CD14-positive monocyte (primary cell): ENCODE results near the gene SYP. TPM values are rescaled to one million over a fixed set of nuclear protein-coding genes. Genes with fewer than 3 reads are reported as not detected.

Experiments
- DNase-seq, 3 donors: peaks; one replicate each; pipeline ENCODE4 v3.0.0-alpha.2; 2011 to 2022
- H2AFZ ChIP-seq: 2 replicates; pipeline ENCODE4 v1.6.0; 2012; ENCODE audit warnings: mild to moderate bottlenecking, low read depth, low read length, inconsistent platforms; ENCODE audit not compliant: insufficient read depth, poor library complexity, severe bottlenecking
- H3K27ac ChIP-seq, 2 donors: 1 replicate in 1 of 2; 2 replicates in 1 of 2; pipeline ENCODE4 v1.5.1; 2012 to 2013; ENCODE audit warnings: low read length in 2 of 2, control low read depth in 1 of 2, inconsistent platforms in 1 of 2, low read depth in 1 of 2, mild to moderate bottlenecking in 1 of 2
- H3K27me3 ChIP-seq, 2 donors: one replicate each; pipeline versions ENCODE4 v1.6.0 to v1.6.1; 2011 to 2013; ENCODE audit warnings: low read length in 2 of 2; ENCODE audit not compliant: control insufficient read depth in 2 of 2, insufficient read depth in 2 of 2
- H3K36me3 ChIP-seq, 2 donors: replicated peaks in 1 of 2; 1 replicate in 1 of 2; 2 replicates in 1 of 2; pipeline versions ENCODE4 v1.5.1 to v1.6.1; 2012 to 2013; ENCODE audit warnings: low read length in 2 of 2, control low read depth in 1 of 2, inconsistent platforms in 1 of 2, mild to moderate bottlenecking in 1 of 2; ENCODE audit not compliant: insufficient read depth in 2 of 2, control insufficient read depth in 1 of 2
- H3K4me1 ChIP-seq, 2 donors: 1 replicate in 1 of 2; 2 replicates in 1 of 2; pipeline versions ENCODE4 v1.5.1 to v1.6.1; 2012 to 2013; ENCODE audit warnings: low read length in 2 of 2, control low read depth in 1 of 2, inconsistent platforms in 1 of 2, mild to moderate bottlenecking in 1 of 2, moderate library complexity in 1 of 2; ENCODE audit not compliant: insufficient read depth in 2 of 2, control insufficient read depth in 1 of 2
- H3K4me2 ChIP-seq: replicated peaks from 2 replicates; pipeline ENCODE3; 2012; ENCODE audit warnings: low read length, moderate library complexity, mild to moderate bottlenecking; ENCODE audit not compliant: poor library complexity, severe bottlenecking; ENCODE audit errors: extremely low read depth
- H3K4me3 ChIP-seq, 3 experiments: fragments of 200-600 bp in 1 of 3; sonication (generic) in 1 of 3; replicated peaks in 1 of 3; 1 replicate in 2 of 3; 2 replicates in 1 of 3; pipeline ENCODE4 v1.5.1; 2011 to 2013; ENCODE audit warnings: low read length in 3 of 3, mild to moderate bottlenecking in 3 of 3, control low read depth in 2 of 3, low read depth in 2 of 3, inconsistent platforms in 1 of 3, moderate library complexity in 1 of 3
- H3K79me2 ChIP-seq: 2 replicates; pipeline ENCODE4 v1.6.0; 2012; ENCODE audit warnings: mild to moderate bottlenecking, control low read depth, inconsistent platforms, low read length, moderate library complexity; ENCODE audit not compliant: insufficient read depth
- H3K9ac ChIP-seq: 2 replicates; pipeline ENCODE4 v1.6.0; 2017; ENCODE audit warnings: low read length, mild to moderate bottlenecking; ENCODE audit not compliant: insufficient read depth, poor library complexity, severe bottlenecking
- H3K9me3 ChIP-seq, 2 donors: replicated peaks in 1 of 2; 1 replicate in 1 of 2; 2 replicates in 1 of 2; pipeline versions ENCODE4 v1.5.1 to v1.6.1; 2012 to 2013; ENCODE audit warnings: low read length in 2 of 2, control low read depth in 1 of 2; ENCODE audit not compliant: control insufficient read depth in 1 of 2, insufficient read depth in 1 of 2
- H4K20me1 ChIP-seq: 2 replicates; pipeline ENCODE4 v1.6.0; 2012; ENCODE audit warnings: mild to moderate bottlenecking, low read length, control low read depth, moderate library complexity; ENCODE audit not compliant: insufficient read depth
- H3K27ac Mint-ChIP-seq, 7 donors: one replicate each; pipeline ENCODE4 v1.8.0; 2020; ENCODE audit warnings: mild to moderate bottlenecking in 7 of 7, mixed read lengths in 7 of 7, moderate library complexity in 6 of 7, inconsistent platforms in 2 of 7
- H3K27me3 Mint-ChIP-seq, 3 donors: one replicate each; pipeline ENCODE4 v1.8.0; 2021 to 2022; ENCODE audit warnings: low read depth in 3 of 3, mild to moderate bottlenecking in 3 of 3, mixed read lengths in 3 of 3, moderate library complexity in 3 of 3, inconsistent platforms in 1 of 3
- H3K36me3 Mint-ChIP-seq, 2 donors: one replicate each; pipeline ENCODE4 v1.8.0; 2020; ENCODE audit warnings: mixed read lengths in 2 of 2, inconsistent platforms in 1 of 2, mild to moderate bottlenecking in 1 of 2
- H3K4me1 Mint-ChIP-seq: one replicate; pipeline ENCODE4 v1.8.0; 2020; ENCODE audit warnings: mild to moderate bottlenecking, mixed read lengths
- H3K4me3 Mint-ChIP-seq, 2 donors: one replicate each; pipeline ENCODE4 v1.8.0; 2020; ENCODE audit warnings: mild to moderate bottlenecking in 2 of 2, mixed read lengths in 2 of 2, moderate library complexity in 1 of 2
- H3K9me3 Mint-ChIP-seq, 7 donors: one replicate each; pipeline ENCODE4 v1.8.0; 2020 to 2022; ENCODE audit warnings: mixed read lengths in 7 of 7, mild to moderate bottlenecking in 6 of 7, moderate library complexity in 6 of 7, inconsistent platforms in 2 of 7
- CTCF ChIP-seq: fragments of 200-600 bp; IDR thresholded peaks from one replicate; pipeline ENCODE4 v1.8.0; 2022; ENCODE audit warnings: antibody characterized with exemption, mild to moderate bottlenecking
- WGBS: methylation state at CpG from one replicate; pipeline ENCODE4 v1.1.5; 2013; ENCODE audit warnings: missing lambda C conversion rate; ENCODE audit not compliant: insufficient coverage; 5-methylcytosine and 5-hydroxymethylcytosine counted together
- intact Hi-C, 2 donors: fragments of 100-400 bp; cut with micrococcal nuclease; formaldehyde crosslinking; loops; one replicate each; pipeline versions ENCODE4 v1.15.0 to v1.15.1; 2023
- polyA plus RNA-seq, 3 donors: library from polyadenylated mRNA; depleted of rRNA in 1 of 3; unstranded in 2 of 3; stranded (reverse) in 1 of 3; fragments of 300-500 nt in 2 of 3; fragments of >200 nt in 1 of 3; fragmentation: Illumina TruSeq in 2 of 3; gene quantifications; 1 replicate in 2 of 3; 2 replicates in 1 of 3; pipeline ENCODE4 v1.2.3, GENCODE V29; 2012 to 2021

The SYP gene
- polyA plus RNA-seq, 3 donors = 0.27 to 0.69 (median 0.68) TPM

- Histone ChIP-seq H3K4me3 (no peak overlapping the region), H3K4me2 (no peak overlapping the region), H3K36me3 (no peaks in the 10 kb centered on the region), H3K27ac (no peak overlapping the region), H3K27me3 (peaks cover 0 to 13% of the 10 kb centered on the region in 2 donors), H3K9ac (no peak overlapping the region), H3K79me2 (no peaks in the 10 kb centered on the region), H3K4me1 (peaks cover 10 to 11% of the 10 kb centered on the region in 2 donors), H3K9me3 (no peaks in the 10 kb centered on the region), H2AFZ (no peak overlapping the region), H4K20me1 (no peaks in the 10 kb centered on the region)
- H3K27ac Mint-ChIP-seq = no peak overlapping the region
- H3K4me3 Mint-ChIP-seq = no peak overlapping the region
- TF ChIP-seq CTCF = no peak
- WGBS = no CpG with 5 or more reads among the region's 2 CpGs
- DNase-seq = no peak
- no peaks in the 10 kb centered on the region for H3K36me3 Mint-ChIP-seq
- peaks cover 0 to 2% (median 0%) of the 10 kb centered on the region in 7 donors for H3K9me3 Mint-ChIP-seq
- peaks cover 10% of the 10 kb centered on the region for H3K4me1 Mint-ChIP-seq
- intact Hi-C loops = loop anchor here in 1 of 2 donors (5.0 kb wide), 1 partner anchor 35 kb away; the partner anchor contains the start of gene CCDC22
- H3K27me3 Mint-ChIP-seq = peaks cover 7 to 20% (median 12%) of the 10 kb centered on the region in 3 donors
These were observed 2.0 kb upstream of the SYP start for GRCh38 chrX:49202022-49202421.

GRCh38 chrX:49199315-49199595 lies 738 bp downstream of the SYP start:
- DNase-seq = no peak
- no peak for TF ChIP-seq CTCF
- no peak overlapping the region for H2AFZ ChIP-seq
- no peaks in the 10 kb centered on the region for H4K20me1 ChIP-seq
- WGBS = 15% methylated on average over 3 of the region's 11 CpGs
- peaks cover 10% of the 10 kb centered on the region for H3K4me1 Mint-ChIP-seq
- no peaks in the 10 kb centered on the region for H3K9me3 ChIP-seq
- H3K27me3 ChIP-seq = peaks cover 0 to 13% of the 10 kb centered on the region in 2 donors
- H3K4me2 ChIP-seq = no peak overlapping the region
- H3K9me3 Mint-ChIP-seq = no peaks in the 10 kb centered on the region
- no peak overlapping the region for H3K9ac ChIP-seq
- H3K27ac Mint-ChIP-seq = no peak overlapping the region
- H3K4me1 ChIP-seq = peaks cover 10 to 11% of the 10 kb centered on the region in 2 donors
- no peak overlapping the region for H3K4me3 Mint-ChIP-seq
- H3K4me3 ChIP-seq = no peak overlapping the region
- peaks cover 9 to 22% (median 12%) of the 10 kb centered on the region in 3 donors for H3K27me3 Mint-ChIP-seq
- H3K36me3 Mint-ChIP-seq = peaks cover 0 to 2% of the 10 kb centered on the region in 2 donors
- H3K79me2 ChIP-seq = no peaks in the 10 kb centered on the region
- H3K36me3 ChIP-seq = no peaks in the 10 kb centered on the region
- intact Hi-C loops = no loop called here
- H3K27ac ChIP-seq = no peak overlapping the region
